CD14-positive monocyte (primary cell): ENCODE data around the gene ZNF608. TPM values are rescaled to one million over a fixed set of nuclear protein-coding genes. Genes with fewer than 3 reads are reported as not detected.

Experiments
- DNase-seq, 3 donors: peaks; one replicate each; pipeline ENCODE4 v3.0.0-alpha.2; 2011 to 2022
- H2AFZ ChIP-seq: 2 replicates; pipeline ENCODE4 v1.6.0; 2012; ENCODE audit warnings: mild to moderate bottlenecking, low read depth, low read length, inconsistent platforms; ENCODE audit not compliant: insufficient read depth, poor library complexity, severe bottlenecking
- H3K27ac ChIP-seq, 2 donors: 1 replicate in 1 of 2; 2 replicates in 1 of 2; pipeline ENCODE4 v1.5.1; 2012 to 2013; ENCODE audit warnings: low read length in 2 of 2, control low read depth in 1 of 2, inconsistent platforms in 1 of 2, low read depth in 1 of 2, mild to moderate bottlenecking in 1 of 2
- H3K27me3 ChIP-seq, 2 donors: one replicate each; pipeline versions ENCODE4 v1.6.0 to v1.6.1; 2011 to 2013; ENCODE audit warnings: low read length in 2 of 2; ENCODE audit not compliant: control insufficient read depth in 2 of 2, insufficient read depth in 2 of 2
- H3K36me3 ChIP-seq, 2 donors: replicated peaks in 1 of 2; 1 replicate in 1 of 2; 2 replicates in 1 of 2; pipeline versions ENCODE4 v1.5.1 to v1.6.1; 2012 to 2013; ENCODE audit warnings: low read length in 2 of 2, control low read depth in 1 of 2, inconsistent platforms in 1 of 2, mild to moderate bottlenecking in 1 of 2; ENCODE audit not compliant: insufficient read depth in 2 of 2, control insufficient read depth in 1 of 2
- H3K4me1 ChIP-seq, 2 donors: 1 replicate in 1 of 2; 2 replicates in 1 of 2; pipeline versions ENCODE4 v1.5.1 to v1.6.1; 2012 to 2013; ENCODE audit warnings: low read length in 2 of 2, control low read depth in 1 of 2, inconsistent platforms in 1 of 2, mild to moderate bottlenecking in 1 of 2, moderate library complexity in 1 of 2; ENCODE audit not compliant: insufficient read depth in 2 of 2, control insufficient read depth in 1 of 2
- H3K4me2 ChIP-seq: replicated peaks from 2 replicates; pipeline ENCODE3; 2012; ENCODE audit warnings: low read length, moderate library complexity, mild to moderate bottlenecking; ENCODE audit not compliant: poor library complexity, severe bottlenecking; ENCODE audit errors: extremely low read depth
- H3K4me3 ChIP-seq, 3 experiments: fragments of 200-600 bp in 1 of 3; sonication (generic) in 1 of 3; replicated peaks in 1 of 3; 1 replicate in 2 of 3; 2 replicates in 1 of 3; pipeline ENCODE4 v1.5.1; 2011 to 2013; ENCODE audit warnings: low read length in 3 of 3, mild to moderate bottlenecking in 3 of 3, control low read depth in 2 of 3, low read depth in 2 of 3, inconsistent platforms in 1 of 3, moderate library complexity in 1 of 3
- H3K79me2 ChIP-seq: 2 replicates; pipeline ENCODE4 v1.6.0; 2012; ENCODE audit warnings: mild to moderate bottlenecking, control low read depth, inconsistent platforms, low read length, moderate library complexity; ENCODE audit not compliant: insufficient read depth
- H3K9ac ChIP-seq: 2 replicates; pipeline ENCODE4 v1.6.0; 2017; ENCODE audit warnings: low read length, mild to moderate bottlenecking; ENCODE audit not compliant: insufficient read depth, poor library complexity, severe bottlenecking
- H3K9me3 ChIP-seq, 2 donors: replicated peaks in 1 of 2; 1 replicate in 1 of 2; 2 replicates in 1 of 2; pipeline versions ENCODE4 v1.5.1 to v1.6.1; 2012 to 2013; ENCODE audit warnings: low read length in 2 of 2, control low read depth in 1 of 2; ENCODE audit not compliant: control insufficient read depth in 1 of 2, insufficient read depth in 1 of 2
- H4K20me1 ChIP-seq: 2 replicates; pipeline ENCODE4 v1.6.0; 2012; ENCODE audit warnings: mild to moderate bottlenecking, low read length, control low read depth, moderate library complexity; ENCODE audit not compliant: insufficient read depth
- H3K27ac Mint-ChIP-seq, 7 donors: one replicate each; pipeline ENCODE4 v1.8.0; 2020; ENCODE audit warnings: mild to moderate bottlenecking in 7 of 7, mixed read lengths in 7 of 7, moderate library complexity in 6 of 7, inconsistent platforms in 2 of 7
- H3K27me3 Mint-ChIP-seq, 3 donors: one replicate each; pipeline ENCODE4 v1.8.0; 2021 to 2022; ENCODE audit warnings: low read depth in 3 of 3, mild to moderate bottlenecking in 3 of 3, mixed read lengths in 3 of 3, moderate library complexity in 3 of 3, inconsistent platforms in 1 of 3
- H3K36me3 Mint-ChIP-seq, 2 donors: one replicate each; pipeline ENCODE4 v1.8.0; 2020; ENCODE audit warnings: mixed read lengths in 2 of 2, inconsistent platforms in 1 of 2, mild to moderate bottlenecking in 1 of 2
- H3K4me1 Mint-ChIP-seq: one replicate; pipeline ENCODE4 v1.8.0; 2020; ENCODE audit warnings: mild to moderate bottlenecking, mixed read lengths
- H3K4me3 Mint-ChIP-seq, 2 donors: one replicate each; pipeline ENCODE4 v1.8.0; 2020; ENCODE audit warnings: mild to moderate bottlenecking in 2 of 2, mixed read lengths in 2 of 2, moderate library complexity in 1 of 2
- H3K9me3 Mint-ChIP-seq, 7 donors: one replicate each; pipeline ENCODE4 v1.8.0; 2020 to 2022; ENCODE audit warnings: mixed read lengths in 7 of 7, mild to moderate bottlenecking in 6 of 7, moderate library complexity in 6 of 7, inconsistent platforms in 2 of 7
- CTCF ChIP-seq: fragments of 200-600 bp; IDR thresholded peaks from one replicate; pipeline ENCODE4 v1.8.0; 2022; ENCODE audit warnings: antibody characterized with exemption, mild to moderate bottlenecking
- WGBS: methylation state at CpG from one replicate; pipeline ENCODE4 v1.1.5; 2013; ENCODE audit warnings: missing lambda C conversion rate; ENCODE audit not compliant: insufficient coverage; 5-methylcytosine and 5-hydroxymethylcytosine counted together
- intact Hi-C, 2 donors: fragments of 100-400 bp; cut with micrococcal nuclease; formaldehyde crosslinking; loops; one replicate each; pipeline versions ENCODE4 v1.15.0 to v1.15.1; 2023
- polyA plus RNA-seq, 3 donors: library from polyadenylated mRNA; depleted of rRNA in 1 of 3; unstranded in 2 of 3; stranded (reverse) in 1 of 3; fragments of 300-500 nt in 2 of 3; fragments of >200 nt in 1 of 3; fragmentation: Illumina TruSeq in 2 of 3; gene quantifications; 1 replicate in 2 of 3; 2 replicates in 1 of 3; pipeline ENCODE4 v1.2.3, GENCODE V29; 2012 to 2021

The ZNF608 gene
- polyA plus RNA-seq, 3 donors: 0.05 TPM; not detected in 2

- no peak overlapping the region for H3K9ac ChIP-seq
- H3K27me3 Mint-ChIP-seq: peaks cover 8 to 13% (median 9%) of the 10 kb centered on the region in 3 donors
- H3K27me3 ChIP-seq: peaks cover 0 to 6% of the 10 kb centered on the region in 2 donors
- H3K36me3 Mint-ChIP-seq: no peaks in the 10 kb centered on the region
- peak overlapping the region; percentile 59 for H2AFZ ChIP-seq
- H3K36me3 ChIP-seq: no peaks in the 10 kb centered on the region
- H3K9me3 Mint-ChIP-seq: no peaks in the 10 kb centered on the region
- no peaks in the 10 kb centered on the region for H3K9me3 ChIP-seq
- peaks cover 9% of the 10 kb centered on the region for H3K4me1 Mint-ChIP-seq
- no peaks in the 10 kb centered on the region for H3K79me2 ChIP-seq
- H3K27ac Mint-ChIP-seq: no peak overlapping the region
- H3K4me3 ChIP-seq: peak overlapping the region in 1 of 3 experiments; percentile 50
- peaks cover 3 to 9% of the 10 kb centered on the region in 2 donors for H3K4me1 ChIP-seq
- 93% methylated on average over 3 of the region's 8 CpGs for WGBS
- H3K4me2 ChIP-seq: peak overlapping the region; percentile 62
- H4K20me1 ChIP-seq: no peaks in the 10 kb centered on the region
- no peak for DNase-seq
- TF ChIP-seq CTCF: no peak
- no peak overlapping the region for H3K27ac ChIP-seq
- H3K4me3 Mint-ChIP-seq: peak overlapping the region in 1 of 2 donors; percentile 86
- intact Hi-C loops: no loop called here
Measured at GRCh38 chr5:124734574-124735168, 11.8 kb downstream of the ZNF608 start.

GRCh38 chr5:124733329-124733650 lies 13.1 kb downstream of the ZNF608 start:
- Mint-ChIP-seq H3K36me3 (no peaks in the 10 kb centered on the region), H3K27ac (no peak overlapping the region), H3K4me1 (peaks cover 9% of the 10 kb centered on the region), H3K27me3 (peaks cover 8 to 11% (median 10%) of the 10 kb centered on the region in 3 donors), H3K9me3 (no peaks in the 10 kb centered on the region), H3K4me3 (no peak overlapping the region)
- DNase-seq: no peak
- no peak overlapping the region for H3K27ac ChIP-seq
- H4K20me1 ChIP-seq: no peaks in the 10 kb centered on the region
- no peak overlapping the region for H3K4me3 ChIP-seq
- no peaks in the 10 kb centered on the region for H3K9me3 ChIP-seq
- intact Hi-C loops: no loop called here
- no peak for TF ChIP-seq CTCF
- no peaks in the 10 kb centered on the region for H3K79me2 ChIP-seq
- peaks cover 3 to 9% of the 10 kb centered on the region in 2 donors for H3K4me1 ChIP-seq
- no peak overlapping the region for H2AFZ ChIP-seq
- H3K9ac ChIP-seq: no peak overlapping the region
- WGBS: no CpG with 5 or more reads among the region's 1 CpG
- no peak overlapping the region for H3K4me2 ChIP-seq
- H3K36me3 ChIP-seq: no peaks in the 10 kb centered on the region
- peaks cover 0 to 6% of the 10 kb centered on the region in 2 donors for H3K27me3 ChIP-seq
